ENCODE results near the gene SMAD9. TPM values are rescaled to one million over a fixed set of nuclear protein-coding genes. Genes with fewer than 3 reads are reported as not detected.

Gene SMAD9
- total RNA-seq (ENCODE audit: unreplicated experiment) = 0.26 TPM
- long read RNA-seq, partial matches to known transcripts = 0 of 1 reads
- long read RNA-seq, other reads (novel, unspliced or antisense) = 1 of 1 reads

GRCh38 chr13:36919833-36920615 is at the start of gene SMAD9:
SMAD9 (minus strand) TSS chr13:36920238; CDS start chr13:36879689, 40,549 bp downstream.
- Mint-ChIP-seq H3K27ac (ENCODE audit: unreplicated experiment) (no peak within 1 kb of the TSS), H3K4me1 (ENCODE audit: unreplicated experiment) (peaks cover 3% of the 10 kb centered on the region), H3K27me3 (ENCODE audit: unreplicated experiment) (peaks cover 5% of the 10 kb centered on the region), H3K9me3 (ENCODE audit: unreplicated experiment) (no peaks in the 10 kb centered on the region), H3K36me3 (ENCODE audit: low read depth, unreplicated experiment) (no peaks in the 10 kb centered on the region), H3K4me3 (ENCODE audit: unreplicated experiment) (peak within 1 kb of the TSS; percentile 89)
- no peak for TF ChIP-seq CTCF (IDR thresholded peaks at IDR 0.05; ENCODE audit: unreplicated experiment)
- DNase-seq (ENCODE audit: low spot score) = peak; percentile 55

- no peak overlapping the region for H3K27ac Mint-ChIP-seq (ENCODE audit: unreplicated experiment)
- no peak overlapping the region for H3K4me3 Mint-ChIP-seq (ENCODE audit: unreplicated experiment)
- no peaks in the 10 kb centered on the region for H3K27me3 Mint-ChIP-seq (ENCODE audit: unreplicated experiment)
- no peak for DNase-seq (ENCODE audit: low spot score)
- H3K9me3 Mint-ChIP-seq (ENCODE audit: unreplicated experiment) = no peaks in the 10 kb centered on the region
- no peaks in the 10 kb centered on the region for H3K4me1 Mint-ChIP-seq (ENCODE audit: unreplicated experiment)
- H3K36me3 Mint-ChIP-seq (ENCODE audit: low read depth, unreplicated experiment) = peaks cover 26% of the 10 kb centered on the region
- no peak for TF ChIP-seq CTCF (IDR thresholded peaks at IDR 0.05; ENCODE audit: unreplicated experiment)
These were observed 46.4 kb upstream of the SMAD9 start for GRCh38 chr13:36966404-36966803.

GRCh38 chr13:36965767-36966166 is 45.7 kb upstream of the SMAD9 start:
- DNase-seq (ENCODE audit: low spot score) = no peak
- H3K4me3 Mint-ChIP-seq (ENCODE audit: unreplicated experiment) = no peak overlapping the region
- no peaks in the 10 kb centered on the region for H3K27me3 Mint-ChIP-seq (ENCODE audit: unreplicated experiment)
- no peaks in the 10 kb centered on the region for H3K4me1 Mint-ChIP-seq (ENCODE audit: unreplicated experiment)
- no peak overlapping the region for H3K27ac Mint-ChIP-seq (ENCODE audit: unreplicated experiment)
- peaks cover 23% of the 10 kb centered on the region for H3K36me3 Mint-ChIP-seq (ENCODE audit: low read depth, unreplicated experiment)
- no peak for TF ChIP-seq CTCF (IDR thresholded peaks at IDR 0.05; ENCODE audit: unreplicated experiment)
- H3K9me3 Mint-ChIP-seq (ENCODE audit: unreplicated experiment) = no peaks in the 10 kb centered on the region

GRCh38 chr13:36959456-36960116 is 39.5 kb upstream of the SMAD9 start:
- Mint-ChIP-seq H3K27ac (ENCODE audit: unreplicated experiment) (no peak overlapping the region), H3K9me3 (ENCODE audit: unreplicated experiment) (no peaks in the 10 kb centered on the region), H3K27me3 (ENCODE audit: unreplicated experiment) (peaks cover 4% of the 10 kb centered on the region), H3K4me1 (ENCODE audit: unreplicated experiment) (no peaks in the 10 kb centered on the region), H3K36me3 (ENCODE audit: low read depth, unreplicated experiment) (peaks cover 9% of the 10 kb centered on the region), H3K4me3 (ENCODE audit: unreplicated experiment) (no peak overlapping the region)
- TF ChIP-seq CTCF (IDR thresholded peaks at IDR 0.05; ENCODE audit: unreplicated experiment) = no peak
- no peak for DNase-seq (ENCODE audit: low spot score)

- no peak for DNase-seq (ENCODE audit: low spot score)
- no peaks in the 10 kb centered on the region for H3K9me3 Mint-ChIP-seq (ENCODE audit: unreplicated experiment)
- no peak overlapping the region for H3K27ac Mint-ChIP-seq (ENCODE audit: unreplicated experiment)
- peaks cover 2% of the 10 kb centered on the region for H3K27me3 Mint-ChIP-seq (ENCODE audit: unreplicated experiment)
- no peak overlapping the region for H3K4me3 Mint-ChIP-seq (ENCODE audit: unreplicated experiment)
- H3K36me3 Mint-ChIP-seq (ENCODE audit: low read depth, unreplicated experiment) = peaks cover 7% of the 10 kb centered on the region
- H3K4me1 Mint-ChIP-seq (ENCODE audit: unreplicated experiment) = no peaks in the 10 kb centered on the region
- TF ChIP-seq CTCF (IDR thresholded peaks at IDR 0.05; ENCODE audit: unreplicated experiment) = no peak
These were observed 34.5 kb upstream of the SMAD9 start for GRCh38 chr13:36954542-36954941.

Measured in endothelial cell (in vitro differentiated cells).